Measurements from ENCODE around the gene KIF2A.

The KIF2A gene

GRCh38 chr5:62395210-62395950, 89.4 kb downstream of the KIF2A start:
- no peak for DNase-seq

- DNase-seq, result peak; percentile 95
Observed at GRCh38 chr5:62403411-62404250, 97.6 kb downstream of the KIF2A start, which contains the start of gene DIMT1. Gene DIMT1 (minus strand): TSS chr5:62403905. CDS start chr5:62403772, 133 bp downstream.

GRCh38 chr5:62412549-62413329, 106.7 kb downstream of the KIF2A start, which contains the start of gene IPO11:
Gene IPO11 (plus strand): TSS chr5:62412763. CDS start chr5:62437280, 24,517 bp downstream.
- DNase-seq, result peak; percentile 98

GRCh38 chr5:62413711-62414110, 107.7 kb downstream of the KIF2A start:
- DNase-seq, result no peak

- DNase-seq, result no peak
Observed at GRCh38 chr5:62418462-62419076, 112.6 kb downstream of the KIF2A start.

- DNase-seq, result no peak
Observed at GRCh38 chr5:62419609-62420008, 113.6 kb downstream of the KIF2A start.

- no peak for DNase-seq
Observed at GRCh38 chr5:62421414-62421813, 115.4 kb downstream of the KIF2A start.

GRCh38 chr5:62424763-62425162, 118.8 kb downstream of the KIF2A start:
- no peak for DNase-seq

- DNase-seq, result no peak
Observed at GRCh38 chr5:62431735-62432620, 126.0 kb downstream of the KIF2A start.

- no peak for DNase-seq
Observed at GRCh38 chr5:62432621-62433064, 126.6 kb downstream of the KIF2A start.

Measured in NCI-H2029 (cell line).